Activated CD8-positive, alpha-beta memory T cell treated with anti-CD3 and anti-CD28 coated beads for 24 hours (primary cell): ENCODE data around the gene OBI1.

Experiments
- DNase-seq: peaks from one replicate; pipeline ENCODE4 v3.0.0-alpha.2; 2020

Gene OBI1

DNA sequence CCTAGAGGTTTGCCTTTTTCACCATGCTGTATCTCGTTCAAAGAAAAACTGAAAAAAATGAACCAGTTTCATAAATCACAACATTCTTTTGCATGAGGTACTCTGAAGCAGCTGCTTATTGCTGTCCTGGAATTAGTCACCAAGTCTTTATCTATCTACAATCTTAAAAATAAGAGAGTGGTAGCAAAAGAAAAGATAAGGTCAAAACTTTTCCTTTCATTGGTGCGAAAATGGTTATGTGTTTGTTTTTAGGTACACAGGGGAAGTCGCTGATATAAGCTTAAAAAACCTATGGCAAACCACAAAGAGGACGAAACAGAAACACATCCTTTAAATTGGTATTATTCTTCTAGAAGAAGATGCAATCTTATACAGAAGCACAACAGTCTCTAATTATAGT, 20.7 kb downstream of the OBI1 start:
- no peak for DNase-seq

DNA sequence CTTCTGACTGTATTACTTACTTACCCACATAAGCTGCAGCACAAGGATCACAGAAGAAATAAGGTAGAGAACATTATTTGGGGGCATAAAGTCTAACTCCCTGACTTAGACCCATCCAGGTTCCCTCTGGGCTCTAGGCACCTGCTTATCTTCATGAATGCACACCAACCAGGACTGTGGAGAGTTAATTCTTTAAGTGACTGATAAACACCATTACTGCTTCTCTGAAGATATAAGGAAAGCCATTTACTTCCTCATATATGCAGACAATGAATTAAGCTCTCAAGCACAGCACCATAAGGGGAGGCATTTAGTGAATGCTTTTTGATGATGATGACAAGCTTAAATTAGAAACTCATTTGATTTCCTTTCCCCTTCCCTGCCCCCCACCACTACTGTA, 22.5 kb downstream of the OBI1 start:
- DNase-seq, result no peak

DNA sequence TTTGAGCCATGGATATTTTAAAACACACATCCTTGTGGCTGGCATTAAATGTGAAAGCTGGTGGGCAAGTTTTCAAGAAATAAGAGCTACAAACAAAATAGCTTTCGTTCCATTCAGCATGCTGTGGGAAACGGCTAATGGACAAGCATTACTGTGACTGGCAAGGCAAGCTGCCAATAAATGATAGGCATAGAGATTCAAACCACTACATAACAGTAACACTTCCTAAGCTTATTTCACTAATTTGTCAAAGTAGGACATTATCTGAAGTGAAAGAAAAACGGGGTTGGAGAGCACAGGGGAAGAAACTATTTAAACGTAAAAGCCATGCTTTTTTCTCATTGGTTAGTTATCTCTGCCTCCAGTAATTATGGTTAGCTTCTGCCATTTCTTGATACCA, 26.0 kb downstream of the OBI1 start:
- DNase-seq, result no peak

DNA sequence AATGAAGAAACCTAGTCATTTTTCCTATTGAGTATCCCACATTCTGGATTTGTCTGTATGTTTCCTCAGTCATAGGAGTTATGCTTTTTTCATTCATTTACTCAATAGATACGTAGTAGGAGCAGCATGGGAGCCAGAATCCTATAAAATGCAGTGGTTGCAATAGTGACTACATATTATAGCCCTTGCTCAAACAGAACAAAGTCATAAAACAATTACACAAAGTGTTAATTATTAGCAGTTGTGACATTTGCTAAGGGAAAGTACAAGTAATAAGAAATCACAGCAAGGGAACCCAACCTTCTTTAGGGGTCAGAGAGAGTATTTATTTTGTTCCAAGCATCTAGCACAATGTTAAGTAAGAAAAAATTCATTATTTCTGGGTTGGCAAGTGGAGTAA, 27.9 kb downstream of the OBI1 start:
- no peak for DNase-seq

DNA sequence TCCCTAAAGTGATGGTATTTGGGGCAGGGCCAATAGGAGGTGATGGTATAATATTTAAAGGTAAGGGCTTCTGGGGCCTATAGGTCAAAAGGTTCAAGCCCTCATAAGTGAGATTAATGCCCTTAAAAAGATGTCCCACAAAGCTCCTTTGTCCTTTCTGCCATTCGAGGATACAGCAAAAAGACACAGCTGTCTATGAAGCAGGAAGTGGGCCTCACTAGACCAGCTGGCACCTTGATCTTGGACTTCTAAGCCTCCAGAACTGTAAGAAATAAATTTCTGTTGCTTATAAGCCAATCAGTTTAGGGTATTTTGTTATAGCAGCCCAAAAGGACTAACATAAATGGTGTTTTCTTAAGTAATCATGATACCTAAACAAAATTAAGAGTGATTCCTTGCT, 28.4 kb downstream of the OBI1 start:
- DNase-seq, result no peak

DNA sequence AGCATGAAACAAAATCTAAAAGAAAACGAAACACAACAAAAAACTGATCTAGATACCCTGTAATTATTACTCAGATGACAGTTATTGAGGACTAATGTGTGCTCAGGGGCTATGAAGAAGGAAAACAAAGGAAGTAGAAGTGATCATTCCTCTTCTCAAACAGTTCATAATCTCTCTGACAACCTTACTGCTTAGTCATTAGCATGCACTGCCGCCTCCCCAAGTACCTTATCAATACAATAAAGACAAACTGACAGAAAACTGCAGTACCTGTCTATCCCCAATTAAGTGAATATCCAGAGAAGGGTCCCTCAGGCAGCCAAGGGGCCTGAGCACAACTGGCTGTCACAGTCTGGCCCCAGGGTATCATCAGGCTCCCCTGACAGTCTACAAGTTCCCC, 33.6 kb downstream of the OBI1 start:
- no peak for DNase-seq

DNA sequence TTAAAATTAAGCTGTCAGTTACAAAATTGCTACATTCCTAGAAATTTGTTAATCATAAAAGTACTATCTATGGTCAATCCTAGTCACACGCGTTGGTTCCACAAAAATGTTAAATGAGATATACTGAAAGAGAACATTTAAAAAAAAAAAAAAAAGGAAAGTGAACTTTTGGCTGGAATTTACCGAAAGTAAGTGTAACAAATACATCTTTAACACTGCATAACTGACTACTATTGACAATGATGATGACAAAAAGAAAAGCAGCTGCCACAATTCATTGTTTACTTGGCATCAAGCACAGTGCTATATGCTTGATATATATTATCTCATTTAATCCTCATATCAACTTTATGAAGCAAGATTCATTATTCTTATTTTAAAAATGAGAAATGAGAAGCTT, 35.8 kb downstream of the OBI1 start:
- DNase-seq, result no peak

DNA sequence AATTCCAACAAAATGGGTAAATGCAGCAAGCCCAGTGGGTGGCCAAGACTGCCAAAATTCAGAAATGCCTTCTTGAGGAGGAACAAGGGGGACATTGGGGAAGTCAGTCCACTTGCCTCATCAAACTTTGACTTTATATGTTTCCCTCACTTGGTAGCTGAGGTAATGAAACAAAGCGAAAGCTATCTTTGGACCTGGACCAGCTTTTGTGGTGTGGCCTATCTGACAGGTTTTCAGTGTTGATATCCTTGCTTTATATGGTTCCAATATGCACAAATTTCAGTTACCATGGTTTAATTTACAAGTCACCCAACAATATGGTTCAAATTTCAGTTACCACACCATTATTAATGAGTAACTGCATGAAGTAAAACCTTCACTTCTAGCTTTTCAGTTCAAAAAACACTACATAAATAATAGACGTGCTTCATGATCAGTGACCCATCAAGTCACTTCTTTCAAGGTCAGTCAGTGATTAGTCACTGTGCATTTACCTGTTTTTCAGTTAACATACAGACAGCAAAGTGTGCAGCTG, 38.0 kb downstream of the OBI1 start:
- no peak for DNase-seq

DNA sequence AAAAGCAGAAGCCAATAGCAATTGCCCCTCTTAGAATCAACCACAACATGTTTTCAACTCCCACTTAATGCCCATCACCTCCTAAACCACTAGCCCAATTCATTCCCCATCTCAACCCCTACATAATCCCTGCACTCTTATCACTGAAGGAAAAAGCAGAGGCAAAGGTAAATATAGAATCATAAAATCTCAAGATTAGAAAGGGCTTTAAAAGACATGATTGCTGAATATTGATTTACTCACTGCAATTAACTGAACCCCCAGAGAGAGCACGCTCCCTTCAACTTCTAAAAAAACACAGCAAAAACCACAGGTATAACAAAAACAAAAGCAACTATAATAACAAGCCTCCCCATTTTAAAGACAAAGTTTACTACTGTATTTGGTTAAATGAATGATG, 40.5 kb downstream of the OBI1 start:
- DNase-seq, result no peak

DNA sequence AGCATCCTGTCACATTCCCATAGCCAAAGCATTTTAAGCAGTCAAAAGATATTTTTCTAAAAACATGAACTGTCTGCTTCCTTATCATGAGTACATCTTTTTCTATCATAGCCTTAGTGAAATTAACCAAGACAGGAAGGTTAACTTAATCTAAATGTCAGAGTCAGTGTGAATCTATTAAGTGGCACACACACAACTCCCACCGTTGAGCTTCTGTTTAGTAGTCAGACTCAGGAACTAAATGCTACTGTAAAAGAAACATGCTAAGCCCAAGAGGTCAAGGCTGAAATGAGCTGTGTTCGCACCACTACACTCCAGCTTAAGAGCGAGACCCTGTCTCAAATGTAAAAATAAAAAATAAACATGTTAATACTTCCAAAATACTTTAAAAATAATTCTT, 47.9 kb downstream of the OBI1 start:
- DNase-seq, result no peak

DNA sequence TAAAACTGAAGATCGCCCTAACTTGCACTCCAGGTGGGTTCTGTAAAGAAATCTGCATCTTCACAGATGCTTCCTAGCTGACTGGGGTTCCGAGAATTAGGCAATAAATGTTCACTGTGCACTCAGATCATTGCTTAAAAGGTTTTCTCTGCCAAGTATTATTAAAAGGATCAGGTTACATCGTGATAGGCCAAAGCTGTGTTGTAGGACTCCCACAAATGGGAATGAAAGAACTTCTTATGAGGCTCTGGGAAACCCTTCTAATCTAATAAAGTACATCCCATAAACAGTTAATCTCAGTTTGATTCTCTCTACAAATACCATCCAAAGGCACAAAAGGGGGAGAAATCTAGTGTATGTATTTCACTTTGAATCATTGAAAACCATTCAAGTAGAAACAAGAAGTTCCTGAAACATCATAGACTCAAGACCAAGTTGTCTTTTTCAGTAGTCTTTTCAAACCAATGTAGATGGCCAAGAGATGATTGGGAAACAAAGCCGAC, 48.5 kb downstream of the OBI1 start:
- no peak for DNase-seq

DNA sequence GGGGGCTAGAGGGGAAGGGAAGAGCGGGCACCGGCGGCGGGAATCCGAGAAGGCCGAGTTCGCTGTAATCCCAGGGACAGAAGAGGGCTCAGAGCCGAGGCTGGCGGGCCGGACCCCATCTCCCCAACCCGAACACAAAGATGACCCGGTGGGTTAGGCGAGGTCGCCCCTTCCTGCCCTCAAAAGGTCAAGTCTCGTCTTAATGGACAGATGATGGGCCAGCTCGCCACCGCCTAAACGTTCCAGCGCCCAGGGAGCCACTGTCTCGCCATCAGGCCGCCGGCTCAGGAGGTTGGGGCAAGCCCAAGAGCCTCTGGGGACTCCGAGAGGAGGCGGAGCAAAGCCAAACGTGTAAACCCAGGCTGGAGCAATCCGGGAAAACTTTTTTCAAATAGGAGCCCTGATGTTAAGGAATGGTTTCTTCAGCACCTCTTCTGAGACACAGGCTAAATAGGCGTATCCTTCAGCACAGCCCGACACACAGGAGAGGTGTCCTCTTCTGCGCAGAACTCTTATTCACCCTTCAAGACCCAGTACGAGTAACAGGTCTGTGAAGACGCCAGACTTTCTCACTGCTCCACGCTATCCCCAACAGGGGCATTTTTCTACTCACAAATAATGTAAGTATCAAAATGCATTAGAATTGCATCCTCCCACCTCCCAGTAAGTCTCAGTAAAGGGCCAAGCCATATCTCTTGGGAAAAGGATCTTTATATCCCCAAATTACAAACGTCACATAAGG, 49.3 kb downstream of the OBI1 start:
- no peak for DNase-seq

DNA sequence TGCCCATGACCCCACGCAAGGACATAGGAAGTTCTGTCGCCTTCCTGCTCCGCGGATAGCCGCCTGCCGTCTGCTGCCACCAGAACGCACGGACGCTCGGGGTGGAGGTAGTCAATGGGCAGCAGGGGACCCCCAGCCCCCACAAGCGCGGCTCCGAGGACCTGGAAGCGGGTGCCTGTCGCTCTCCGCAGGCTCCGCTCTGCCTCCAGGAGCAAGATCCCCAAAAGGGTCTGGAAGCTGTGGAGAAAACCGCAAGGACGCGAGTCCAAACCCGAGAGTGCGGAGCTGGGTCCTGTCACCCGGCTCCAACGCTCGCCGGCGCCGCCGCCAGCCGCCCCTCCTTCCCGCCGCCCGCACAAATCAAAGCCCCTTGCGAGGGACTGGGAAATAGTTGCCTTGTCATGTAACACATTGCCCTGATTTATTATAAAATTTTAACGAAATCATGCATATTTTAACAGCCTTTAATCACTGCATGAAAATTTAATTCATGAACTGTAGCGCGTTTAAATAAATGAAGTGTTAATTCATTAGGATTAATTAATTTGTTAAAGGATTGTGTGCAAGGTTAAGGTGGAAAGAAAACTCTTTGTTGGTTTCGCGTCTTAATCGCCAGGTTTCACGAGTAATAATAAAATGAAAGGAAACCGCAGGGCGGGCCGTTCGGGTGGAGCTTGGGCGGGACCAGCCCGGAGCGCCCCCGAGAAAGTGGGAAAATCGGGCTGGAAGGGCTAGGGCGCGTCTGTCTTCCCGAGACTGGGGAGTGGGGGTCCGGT, 50.1 kb downstream of the OBI1 start:
- no peak for DNase-seq

DNA sequence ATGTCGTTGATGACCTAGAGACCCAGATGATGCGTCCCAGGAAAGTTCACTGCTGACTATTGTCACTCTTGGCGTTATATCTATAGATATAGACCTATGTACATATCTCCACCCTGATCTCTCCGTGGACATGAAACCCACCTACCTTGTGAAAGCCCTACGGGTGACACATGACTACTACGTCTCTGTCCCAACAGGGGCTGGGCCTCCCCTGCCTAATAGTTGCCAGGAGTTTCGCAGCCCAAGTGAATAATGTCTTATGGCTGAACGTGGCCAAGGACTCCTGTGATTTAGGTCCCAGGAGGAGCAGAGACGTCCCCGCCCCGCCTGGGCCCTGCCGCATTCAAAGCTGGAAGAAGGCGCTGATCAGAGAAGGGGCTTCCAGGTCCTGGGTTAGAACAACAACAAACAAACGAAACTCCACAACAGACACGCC, 50.7 kb downstream of the OBI1 start:
- DNase-seq, result no peak

DNA sequence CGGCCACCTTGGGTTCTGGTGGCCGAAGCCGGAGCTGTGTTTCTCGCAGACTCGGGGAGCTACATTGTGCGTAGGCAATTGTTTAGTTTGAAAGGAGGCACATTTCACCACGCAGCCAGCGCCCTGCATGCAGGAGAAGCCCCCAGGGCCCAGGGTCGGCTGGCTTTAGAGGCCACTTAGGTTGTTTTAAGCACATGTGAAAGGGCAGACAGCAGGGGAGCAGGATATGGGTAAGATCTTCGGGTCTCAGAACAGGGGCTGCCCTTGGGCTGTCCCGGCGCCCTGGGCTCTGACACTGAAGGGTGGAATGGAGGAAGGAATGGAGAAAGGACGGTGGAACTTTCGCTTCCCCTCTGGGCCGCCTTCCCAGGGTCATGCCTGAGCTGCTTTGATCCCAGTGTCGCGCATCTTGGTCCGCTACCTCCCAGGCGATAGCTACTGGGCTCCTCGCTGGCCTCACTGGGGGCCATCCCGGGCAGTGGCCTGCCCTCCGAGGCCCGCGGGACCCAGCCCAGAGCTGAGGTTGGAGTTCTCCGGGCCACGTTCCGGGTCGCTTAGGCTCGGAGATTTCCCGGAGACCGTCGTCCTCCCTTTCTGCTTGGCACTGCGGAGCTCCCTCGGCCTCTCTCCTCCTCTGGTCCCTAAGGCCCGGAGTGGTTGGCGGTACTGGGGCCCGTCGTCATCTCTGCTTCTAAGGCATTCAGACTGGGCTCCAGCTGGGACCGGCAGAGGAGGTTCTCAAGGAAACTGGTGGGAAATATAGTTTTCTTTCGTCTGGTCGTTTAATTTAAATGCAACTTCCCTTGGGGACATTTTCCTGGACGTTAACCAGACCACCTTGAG, 51.3 kb downstream of the OBI1 start:
- DNase-seq, result no peak

DNA sequence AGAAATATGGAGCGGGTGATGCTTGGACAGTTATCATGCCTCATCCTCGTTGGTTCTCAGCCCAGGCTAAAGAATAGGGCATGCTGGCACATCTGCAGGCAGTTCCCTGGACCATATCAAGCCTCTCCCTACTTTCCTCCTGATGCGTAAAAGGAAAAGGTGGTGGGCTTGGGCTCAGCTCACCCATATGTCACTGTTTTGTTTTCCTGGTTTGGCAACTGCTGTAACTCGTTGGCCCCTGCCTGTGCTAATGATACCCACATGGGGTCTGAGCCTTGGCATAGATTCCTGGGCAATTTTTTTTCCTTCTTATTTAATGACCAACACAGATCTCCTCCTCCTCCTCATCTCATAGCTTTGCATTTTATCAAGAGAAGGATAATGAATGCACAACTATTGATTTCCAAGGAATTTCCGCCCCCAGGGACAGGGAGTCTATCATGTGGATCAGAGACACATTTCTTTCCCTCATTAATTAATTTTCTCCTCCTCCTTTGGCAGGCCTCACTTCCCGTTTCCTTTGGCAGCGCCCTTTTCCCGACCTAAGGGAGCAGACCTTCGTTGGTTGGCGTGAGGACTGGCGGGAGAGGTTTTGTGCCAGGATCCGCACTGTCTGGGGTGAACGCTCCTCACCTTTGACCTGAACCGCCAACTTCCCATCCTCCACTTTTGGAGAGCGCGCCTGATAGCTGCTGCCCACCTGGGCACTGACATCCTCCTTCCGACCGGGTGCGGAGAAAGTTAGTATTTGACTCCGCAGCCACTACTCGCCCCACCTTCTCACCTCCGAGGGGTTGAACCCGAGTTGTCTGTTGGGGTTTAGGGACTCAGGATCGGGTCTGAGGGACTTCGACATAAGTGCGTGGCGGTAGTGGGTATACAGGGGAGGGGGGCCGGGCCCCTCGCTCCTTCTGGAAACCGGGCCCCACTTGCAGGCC, 52.2 kb downstream of the OBI1 start:
- DNase-seq, result no peak

DNA sequence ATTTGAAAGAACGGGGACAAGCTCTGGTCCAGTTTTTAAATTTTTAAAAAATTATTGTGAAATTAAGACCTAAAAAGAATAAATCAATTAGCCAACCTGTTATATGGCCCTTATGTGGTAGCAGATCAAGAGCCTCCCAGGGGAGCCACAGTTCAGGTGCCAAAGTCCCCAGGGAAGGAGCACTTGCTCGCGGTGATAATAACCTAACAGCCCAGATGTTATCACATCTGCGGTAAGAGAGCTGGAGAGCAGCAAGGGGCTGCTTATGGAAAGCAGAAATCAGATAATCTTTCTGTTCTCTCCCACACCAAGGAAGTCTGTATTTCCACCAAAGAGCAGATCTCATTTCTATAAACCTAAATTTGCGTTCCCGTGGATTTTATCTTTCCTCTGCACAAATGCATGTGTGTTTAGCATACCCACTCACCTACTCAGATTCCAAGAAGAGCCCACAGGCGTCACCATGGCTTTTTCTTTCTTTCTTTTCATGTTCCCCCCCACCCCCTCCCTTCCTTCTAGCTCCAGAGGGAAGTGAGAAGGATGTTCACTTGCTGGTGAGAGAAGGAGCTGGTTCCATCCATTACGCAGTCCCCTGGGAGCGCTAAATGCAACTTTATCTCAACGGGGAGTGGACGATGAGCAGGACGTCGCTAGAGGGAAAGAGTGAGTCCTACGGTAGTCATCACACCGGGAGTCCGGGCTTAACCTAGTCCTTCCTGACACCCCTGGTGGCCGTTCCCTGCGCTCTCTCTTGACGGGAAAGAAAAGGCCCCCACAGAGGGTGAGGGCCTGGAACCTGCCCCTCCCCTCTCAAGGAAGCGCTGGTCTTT, 54.0 kb downstream of the OBI1 start:
- DNase-seq, result no peak

DNA sequence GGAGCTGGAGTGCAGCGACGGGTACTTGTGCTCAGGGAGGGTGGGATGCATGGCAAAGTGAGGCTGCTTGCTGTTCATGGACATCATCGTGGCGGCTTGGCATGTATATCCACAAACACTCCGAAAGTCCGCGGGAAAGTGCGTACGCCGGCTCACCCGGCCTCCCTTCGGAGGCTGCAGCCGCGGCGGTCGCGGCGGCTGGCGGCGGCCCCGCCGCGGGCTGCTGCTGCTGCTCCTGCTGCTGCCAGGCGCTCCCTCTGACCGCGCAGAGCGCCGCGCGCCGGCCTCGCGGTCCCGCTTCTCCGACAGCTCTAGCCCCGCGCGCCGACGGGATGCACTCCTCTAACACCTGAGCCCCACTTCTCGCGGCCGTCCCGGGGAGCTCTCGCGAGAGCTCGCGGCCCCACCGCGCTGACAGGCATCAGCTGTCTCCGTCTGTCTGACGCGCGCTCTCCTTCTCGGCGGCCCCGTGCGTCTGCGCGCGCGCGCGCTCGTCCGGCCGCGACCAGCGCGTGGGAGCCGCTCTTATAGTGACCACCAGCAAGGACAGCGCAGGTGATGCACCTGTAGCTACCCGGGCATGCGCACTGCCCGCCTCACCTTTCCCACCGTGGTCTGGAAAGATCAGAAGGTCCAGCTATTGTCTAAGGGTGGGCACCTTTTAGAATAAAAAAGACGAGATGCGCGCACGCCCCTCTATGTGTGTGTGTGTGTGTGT, 55.6 kb downstream of the OBI1 start, which contains the start of gene POU4F1:
POU4F1 (minus strand) TSS at position 313 of the 718 bp plus-strand sequence; CDS start at position 87, 226 bp downstream.
- peak; percentile 83 for DNase-seq

DNA sequence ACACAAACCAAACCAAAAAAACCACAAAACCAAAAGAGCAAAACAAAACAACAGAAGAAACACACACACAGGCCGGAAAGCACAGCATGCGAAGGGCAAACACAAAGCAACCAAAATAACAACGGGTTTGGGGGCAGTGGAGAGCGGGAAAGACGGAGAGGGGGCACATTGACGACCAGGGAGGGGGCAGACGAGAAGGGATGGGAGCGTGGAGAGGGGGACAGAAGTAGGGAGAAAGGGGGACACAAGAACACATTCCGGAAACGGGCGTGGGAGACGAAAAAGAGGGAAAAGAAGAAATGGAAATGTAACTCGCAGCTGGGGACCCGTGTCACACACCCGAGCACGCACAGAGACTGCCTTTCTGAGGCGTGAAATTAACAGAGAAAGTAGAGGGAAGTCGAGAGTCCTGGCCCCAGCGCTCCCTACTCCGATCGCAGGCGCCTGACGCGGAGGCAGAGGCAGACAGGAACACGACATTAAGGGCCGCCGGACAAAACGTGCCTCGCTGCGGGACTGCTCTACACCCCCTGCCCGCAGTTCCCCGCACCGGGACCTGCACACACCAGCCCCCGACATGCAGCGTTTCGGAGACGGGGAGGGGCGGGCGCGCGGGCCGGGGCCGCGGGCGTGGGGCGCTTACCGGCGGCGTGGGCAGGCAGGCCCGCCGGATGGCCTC, 56.3 kb downstream of the OBI1 start:
- DNase-seq, result no peak
